HG03442 (cell line): ENCODE results near the gene MAP3K4.

Experiments used
- ATAC-seq: cut with Tn5 transposase; IDR thresholded peaks from one replicate; pipeline ENCODE4 v1.9.1; 2021; ENCODE audit warnings: mild to moderate bottlenecking, moderate library complexity; ENCODE audit not compliant: unreplicated experiment

MAP3K4 gene

DNA sequence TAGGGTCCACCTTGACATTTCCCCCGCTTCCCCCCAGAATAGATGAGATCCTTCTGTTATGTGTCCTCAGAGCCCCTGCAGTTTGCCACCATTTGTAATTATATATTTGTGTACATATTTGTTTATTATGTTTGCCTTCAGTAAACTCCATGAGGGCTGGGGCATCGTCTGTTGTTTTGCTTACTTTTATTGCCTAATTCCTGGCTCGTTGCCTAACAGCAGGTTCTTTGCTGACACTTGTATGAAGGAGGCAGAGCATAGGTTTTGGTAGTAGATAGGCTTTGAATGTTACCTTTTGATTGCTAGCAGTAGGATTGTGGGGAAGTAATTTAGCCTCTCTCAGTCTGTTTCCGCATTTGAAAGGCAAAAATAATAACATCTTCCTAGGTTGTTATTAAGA is 9.9 kb downstream of the MAP3K4 start:
- no peak for ATAC-seq

DNA sequence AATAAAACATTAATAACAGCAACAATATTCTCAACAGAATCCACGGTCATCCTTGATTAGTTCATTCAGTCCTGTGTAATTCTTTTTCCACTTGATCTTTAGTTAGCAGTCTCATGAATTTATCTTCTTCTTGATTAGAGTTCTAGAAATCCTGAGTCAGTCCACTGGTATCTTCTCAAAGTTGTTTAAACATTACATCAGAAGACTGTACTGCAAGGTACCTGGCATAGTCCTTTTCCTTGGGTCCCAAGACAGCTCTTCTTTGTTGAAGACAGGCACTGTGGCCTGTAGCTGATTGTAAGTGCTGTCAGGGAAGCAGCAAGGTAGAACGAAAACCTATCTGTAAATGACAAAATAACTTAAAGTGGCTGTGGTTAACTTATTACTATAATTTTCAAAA is 11.8 kb downstream of the MAP3K4 start:
- ATAC-seq: no peak

DNA sequence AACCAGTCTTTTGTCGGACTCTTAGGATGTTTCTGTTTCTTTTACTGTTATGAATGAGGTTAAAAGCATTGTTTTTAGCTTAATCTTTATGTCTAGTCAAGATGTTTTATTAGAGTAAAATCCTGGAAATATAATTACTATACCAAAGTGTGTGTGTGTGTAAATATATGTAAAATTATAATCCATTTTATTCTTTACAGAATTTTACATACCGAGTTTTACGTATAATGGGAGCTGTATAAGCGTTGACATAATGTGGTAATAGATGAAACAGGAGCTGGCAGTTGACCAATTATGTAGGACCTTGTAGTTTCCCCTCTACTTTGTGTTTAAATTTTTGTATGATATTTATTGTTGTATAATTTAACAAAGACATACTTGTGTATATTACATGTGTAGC is 16.7 kb downstream of the MAP3K4 start:
- no peak for ATAC-seq

DNA sequence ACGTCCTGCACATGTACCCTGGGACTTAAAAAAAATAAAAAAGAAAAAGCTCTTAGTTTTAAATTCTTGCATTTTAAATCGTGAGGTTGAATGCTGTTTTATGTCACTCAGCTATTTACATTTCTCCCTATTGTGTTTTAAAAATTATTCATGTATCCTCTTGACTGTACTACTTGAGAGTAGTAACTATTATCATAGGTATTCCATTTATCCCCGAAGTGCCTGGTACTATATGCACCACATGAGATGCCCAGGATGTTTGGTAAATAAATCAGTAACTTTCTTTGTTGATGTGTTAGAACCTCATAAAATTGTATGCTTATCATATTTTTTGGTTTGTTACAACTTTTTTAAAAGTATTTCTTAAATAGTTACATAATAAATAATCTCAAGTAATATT is 18.4 kb downstream of the MAP3K4 start:
- no peak for ATAC-seq

DNA sequence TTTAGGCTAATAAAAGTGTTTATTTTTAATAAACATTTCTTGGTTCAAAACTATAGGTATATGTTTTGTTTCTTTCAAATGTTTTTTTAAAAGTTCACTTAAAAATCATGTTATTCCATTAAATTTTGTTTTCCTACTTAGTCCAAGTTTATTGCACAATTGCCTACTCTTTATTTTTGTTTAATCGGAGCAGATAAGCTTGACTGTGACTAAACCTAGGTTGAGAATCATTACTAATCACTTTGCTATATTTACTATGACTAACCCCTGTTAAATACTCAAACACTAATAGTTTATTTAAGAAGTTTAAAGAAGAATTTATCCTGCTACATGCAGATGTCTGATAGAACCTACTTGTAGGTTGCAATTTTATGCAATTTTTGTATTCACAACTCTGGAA is 18.8 kb downstream of the MAP3K4 start:
- no peak for ATAC-seq

DNA sequence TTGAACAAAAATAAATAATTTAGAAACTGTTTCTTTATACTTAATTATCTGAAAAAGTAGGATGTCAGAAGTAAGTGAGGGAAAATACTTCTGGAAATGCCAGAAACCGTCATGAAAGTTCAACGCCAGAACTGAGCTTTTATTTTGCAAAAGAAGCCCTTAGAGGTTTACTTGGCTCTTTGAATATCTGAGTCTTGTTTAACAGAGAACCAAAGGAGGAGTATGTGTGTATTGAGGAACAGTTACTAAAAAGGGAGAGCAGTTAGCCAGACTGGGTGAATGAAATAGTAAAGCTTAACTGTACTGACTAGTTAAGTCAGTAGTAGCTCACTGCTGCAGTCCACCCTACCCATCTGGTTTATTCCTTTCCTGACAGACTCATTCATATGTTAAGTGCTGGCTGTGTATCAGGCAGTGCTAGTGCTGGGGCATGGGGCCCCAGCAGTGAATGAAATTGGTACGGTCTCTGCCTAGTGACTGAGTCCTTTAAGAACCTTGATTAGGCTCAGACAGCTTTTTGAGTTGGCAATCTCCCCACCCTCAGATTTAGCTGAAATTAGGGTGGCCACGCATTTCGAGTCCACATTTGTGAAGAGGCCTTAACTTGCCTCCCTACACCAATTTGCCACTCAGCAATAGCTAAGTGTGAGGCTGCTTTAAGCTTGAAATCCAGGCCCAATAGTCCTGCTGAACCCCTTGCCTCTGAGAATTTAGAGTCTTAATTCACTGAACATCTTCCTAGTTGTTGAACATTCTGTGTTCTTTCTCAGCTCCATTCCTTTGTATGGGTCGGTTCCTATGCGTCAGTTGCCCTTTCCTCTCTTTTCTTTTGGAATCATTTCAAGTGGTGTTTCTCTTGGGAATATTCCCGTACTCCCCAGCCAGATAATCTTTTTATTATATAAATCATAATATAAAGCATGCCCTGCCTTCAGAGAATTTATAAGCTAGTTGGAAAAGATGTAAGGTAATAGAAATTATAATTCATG is 20.2 kb downstream of the MAP3K4 start:
- no peak for ATAC-seq

DNA sequence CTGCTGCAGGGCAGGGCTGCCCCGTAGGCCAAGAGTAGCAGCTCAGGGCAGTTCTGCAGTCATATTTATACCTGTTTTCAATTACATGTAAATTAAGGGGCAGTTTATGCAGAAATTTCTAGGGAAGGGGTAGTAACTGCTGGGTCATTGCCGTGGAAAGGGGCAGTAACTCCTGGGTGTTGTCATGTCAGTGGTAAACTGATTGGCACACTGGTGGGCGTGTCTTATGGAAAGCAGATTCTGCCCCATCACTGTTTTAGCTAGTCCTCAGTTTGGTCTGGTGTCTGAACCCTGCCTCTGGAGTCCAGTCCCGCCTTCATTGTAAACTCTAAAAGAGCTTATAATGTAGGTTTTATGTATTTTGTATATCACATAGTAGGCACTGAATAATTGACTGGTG is 22.1 kb downstream of the MAP3K4 start:
- no peak for ATAC-seq

DNA sequence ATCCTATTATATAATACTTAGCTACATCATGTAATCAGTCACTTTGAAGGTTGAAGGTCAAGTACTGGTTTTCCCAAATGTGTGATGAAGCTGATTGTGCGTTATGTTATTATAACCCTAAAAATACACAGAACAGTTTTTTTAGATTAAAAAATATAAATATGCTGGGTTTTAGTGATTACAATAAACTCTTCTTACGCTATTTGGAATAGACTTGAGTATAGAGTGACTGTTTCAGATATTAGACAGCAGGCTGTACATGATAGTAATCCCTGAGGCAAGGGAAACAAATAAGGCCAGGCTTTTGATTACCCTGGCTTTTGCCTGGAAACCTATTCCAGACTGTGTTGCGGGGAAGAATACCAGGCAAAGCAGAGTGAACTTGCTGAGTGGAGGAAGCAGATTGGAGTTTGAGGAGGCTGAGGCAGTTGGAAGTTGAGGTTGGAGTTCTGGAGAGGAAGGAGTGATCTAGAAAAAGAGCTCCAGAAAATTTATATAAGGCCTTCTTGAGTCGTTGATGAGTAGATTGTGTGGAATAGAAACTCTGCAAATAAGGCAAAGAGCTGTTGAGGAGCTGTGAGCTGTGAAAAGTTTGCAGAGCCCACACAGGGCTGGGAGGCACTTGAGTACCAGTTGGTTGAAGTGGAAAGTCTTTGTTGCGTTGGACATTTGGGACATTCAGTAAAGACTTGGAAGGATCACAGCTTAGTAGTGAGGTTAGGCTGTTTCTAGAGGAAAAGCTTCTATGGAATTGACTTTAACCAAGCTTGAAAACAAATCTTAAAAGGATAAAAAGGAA is 26.4 kb downstream of the MAP3K4 start:
- ATAC-seq: no peak

DNA sequence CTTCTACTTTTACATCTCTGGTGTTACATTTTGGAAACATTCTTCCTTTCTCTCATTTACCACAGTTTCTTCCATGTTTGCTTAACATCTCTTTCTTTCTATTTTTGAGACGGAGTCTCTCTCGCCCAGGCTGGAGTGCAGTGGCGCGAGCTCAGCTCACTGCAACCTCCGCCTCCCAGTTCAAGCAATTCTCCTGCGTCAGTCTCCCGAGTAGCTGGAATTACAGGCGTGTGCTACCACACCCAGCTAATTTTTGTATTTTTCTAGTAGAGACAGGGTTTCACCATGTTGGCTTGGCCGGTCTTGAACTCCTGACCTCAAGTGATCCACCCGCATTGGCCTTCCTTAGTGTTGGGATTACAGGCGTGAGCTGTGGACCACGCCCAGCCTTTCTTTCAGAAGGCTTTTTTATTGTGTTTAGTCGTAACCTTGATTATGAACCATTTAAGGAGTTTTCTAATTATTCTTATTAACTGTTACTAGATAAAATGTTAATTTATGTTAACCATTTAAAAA is 27.8 kb downstream of the MAP3K4 start:
- ATAC-seq: no peak

DNA sequence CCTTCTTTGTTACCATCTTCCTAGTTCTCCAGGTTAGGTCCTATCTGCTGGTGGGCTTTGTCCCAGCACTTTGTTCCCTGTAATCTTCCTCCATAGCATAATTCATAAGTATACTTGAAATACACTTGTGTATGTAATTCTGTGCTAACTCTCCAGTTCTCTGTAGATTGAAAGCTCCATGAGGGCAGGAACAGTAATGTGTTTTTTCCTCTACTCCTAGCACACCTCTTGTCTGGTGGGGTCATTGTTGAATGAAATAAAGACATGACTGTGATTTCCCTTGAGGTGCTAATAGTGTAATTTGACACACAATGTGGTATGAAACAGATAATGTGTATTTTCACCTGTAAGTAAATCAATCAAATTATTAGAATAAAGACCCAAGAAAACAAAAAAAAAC is 30.0 kb downstream of the MAP3K4 start:
- ATAC-seq: no peak

DNA sequence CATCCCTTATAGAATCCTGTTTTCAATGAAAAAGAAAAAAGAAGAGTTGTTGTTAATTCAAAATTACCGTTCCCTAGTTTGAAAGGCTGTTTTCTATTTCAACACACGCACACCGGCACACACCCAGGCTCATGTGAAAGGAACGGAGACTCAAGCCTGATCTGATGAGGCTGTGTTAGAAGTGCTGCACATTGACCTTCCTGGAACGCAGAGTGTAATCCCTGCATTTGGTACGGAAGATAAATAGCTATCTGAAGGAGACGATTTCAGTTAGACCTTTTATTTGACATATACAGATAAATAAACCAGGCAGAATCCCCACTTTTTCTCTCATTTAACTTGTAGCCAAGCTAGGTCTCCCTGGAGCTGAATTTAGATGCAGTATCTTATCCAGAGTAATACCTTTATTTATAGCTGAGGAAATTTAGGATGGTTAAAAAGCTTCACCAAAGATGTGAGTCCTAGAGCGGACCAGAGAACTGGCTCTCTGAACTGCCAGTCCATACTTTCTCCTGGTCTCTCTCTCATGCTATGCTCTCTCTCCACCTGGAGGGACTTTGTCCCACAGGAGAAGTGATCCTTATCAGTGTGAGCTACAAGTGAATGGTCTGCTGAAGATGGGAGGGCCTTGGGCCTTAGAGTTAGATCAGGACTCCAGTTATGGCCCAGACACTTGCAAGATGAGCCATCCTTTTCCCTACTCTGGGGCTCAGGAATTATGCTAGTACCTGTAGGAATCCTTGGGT is 30.6 kb downstream of the MAP3K4 start:
- no peak for ATAC-seq

DNA sequence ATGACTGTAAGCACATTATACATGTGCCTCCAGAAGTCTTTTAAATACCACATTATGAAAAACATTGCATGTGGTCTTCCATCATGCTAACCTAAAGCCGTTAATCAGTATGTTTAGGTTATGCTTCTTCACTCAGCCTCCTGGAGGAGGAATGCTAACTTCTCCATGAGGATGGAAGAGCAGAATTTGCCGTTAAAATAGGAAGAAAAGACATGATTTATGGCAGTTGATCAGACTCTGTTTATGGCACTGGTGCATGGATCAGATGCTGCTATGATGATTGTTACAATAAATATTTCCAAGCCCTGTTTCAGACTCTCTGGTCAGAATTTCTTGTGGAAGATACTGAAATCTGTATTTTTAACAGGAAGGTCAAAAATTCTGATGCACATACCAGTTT is 31.7 kb downstream of the MAP3K4 start:
- no peak for ATAC-seq

DNA sequence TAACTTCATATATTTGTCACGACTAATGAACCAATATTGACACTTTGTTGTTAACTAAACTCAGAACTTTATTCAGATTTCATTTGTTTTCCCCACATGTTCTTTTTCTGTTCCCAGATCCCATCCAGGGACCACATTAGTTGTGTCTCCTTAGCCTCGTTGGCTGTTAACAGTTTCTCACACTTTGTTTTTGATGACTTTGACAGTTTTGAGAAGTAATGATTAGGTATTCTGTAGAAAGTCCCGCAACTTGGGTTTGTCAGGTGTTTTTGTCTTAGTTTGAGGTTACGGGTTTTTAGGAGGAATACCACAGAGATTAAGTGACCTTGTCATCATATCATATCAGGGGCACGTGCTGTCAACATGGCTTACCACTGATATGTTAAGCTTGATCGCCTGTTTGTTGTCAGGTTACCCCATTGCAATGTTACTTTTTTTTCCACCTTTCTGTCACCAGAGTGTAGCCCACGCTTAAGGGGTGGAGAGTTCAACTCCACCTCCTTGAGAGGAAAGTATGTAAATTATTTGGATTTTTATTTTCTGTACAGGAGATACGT is 32.9 kb downstream of the MAP3K4 start:
- no peak for ATAC-seq

DNA sequence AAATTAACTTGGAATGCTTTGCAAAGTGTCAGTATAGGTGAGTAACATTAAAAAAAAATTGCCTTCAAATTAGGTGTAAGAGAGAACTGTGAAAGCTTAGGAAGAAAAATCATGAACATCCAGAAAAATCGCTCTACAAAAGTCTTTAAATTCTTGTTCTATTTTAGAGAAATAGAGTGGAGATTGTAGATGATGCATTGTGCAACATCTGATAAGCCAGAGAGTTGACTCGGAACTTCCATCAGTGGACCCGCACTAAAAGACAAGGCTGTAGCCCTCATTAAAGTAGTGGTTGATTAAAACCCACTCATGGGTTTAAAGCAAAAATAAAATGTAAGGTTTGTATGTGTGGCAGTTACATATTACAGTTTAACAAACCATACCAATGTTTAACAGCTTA is 35.8 kb downstream of the MAP3K4 start:
- ATAC-seq: no peak

DNA sequence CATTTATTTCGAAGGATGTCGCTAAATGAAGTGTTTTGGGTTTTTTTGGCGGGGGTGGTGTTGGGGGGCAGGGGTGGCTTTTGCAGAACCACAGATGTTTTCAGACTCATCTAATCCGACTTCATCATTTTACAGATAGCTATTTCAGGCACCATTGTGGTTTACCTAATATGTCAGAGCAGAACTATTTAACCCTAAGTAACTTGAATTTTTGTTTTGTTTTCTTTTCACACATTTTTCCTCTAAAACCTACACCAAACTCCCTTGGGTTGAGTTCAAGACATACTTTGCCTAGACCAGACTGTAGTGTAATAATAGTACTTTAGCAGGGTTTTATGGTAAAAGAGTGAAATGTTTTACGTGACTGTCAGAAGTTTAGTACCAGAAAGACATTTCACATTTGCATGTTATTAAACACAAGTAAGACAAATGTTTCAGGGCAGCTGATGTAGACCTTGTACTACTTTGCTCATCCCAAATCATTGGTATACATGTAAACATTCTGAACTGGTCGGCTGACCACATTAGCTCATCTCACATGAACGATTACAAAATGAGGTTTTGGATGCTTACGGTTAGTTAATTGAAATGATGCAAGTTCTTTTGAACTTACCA is 37.7 kb downstream of the MAP3K4 start:
- ATAC-seq: peak; percentile 82

DNA sequence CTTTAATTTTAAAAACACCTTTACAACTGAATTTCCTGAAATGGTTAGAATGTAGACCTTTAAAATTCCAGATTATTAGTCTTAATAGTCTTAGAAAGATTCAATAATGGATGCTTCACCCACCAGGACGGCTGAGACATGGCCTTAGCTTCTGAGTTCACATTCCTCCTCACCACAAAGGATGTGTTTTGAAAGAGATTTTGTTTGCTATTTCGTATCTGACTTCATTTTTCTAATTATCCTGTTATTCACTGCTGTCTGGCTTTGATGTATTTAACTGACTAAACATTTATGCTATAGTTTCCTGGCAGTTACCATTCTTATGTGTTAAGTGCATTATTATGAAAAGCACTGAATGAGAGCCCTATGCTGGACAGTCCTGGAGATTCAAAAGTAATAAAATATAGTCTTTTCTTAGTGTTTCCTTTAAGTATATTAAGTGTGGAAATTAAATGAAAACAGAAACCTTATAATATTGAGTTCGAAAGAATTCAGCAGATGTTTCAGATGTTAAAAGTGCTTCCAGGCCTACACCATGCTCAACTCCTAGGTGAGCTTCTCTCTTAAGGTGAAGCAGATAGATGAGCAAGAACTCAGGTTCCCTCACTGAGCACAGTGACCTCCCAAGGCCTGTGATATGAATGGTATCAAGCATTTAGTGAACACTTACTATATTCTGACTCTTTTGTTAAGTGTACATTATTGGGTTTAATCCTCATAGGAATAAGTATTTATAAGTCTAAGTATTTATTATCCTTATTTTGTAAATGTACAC is 40.3 kb downstream of the MAP3K4 start:
- ATAC-seq: no peak

DNA sequence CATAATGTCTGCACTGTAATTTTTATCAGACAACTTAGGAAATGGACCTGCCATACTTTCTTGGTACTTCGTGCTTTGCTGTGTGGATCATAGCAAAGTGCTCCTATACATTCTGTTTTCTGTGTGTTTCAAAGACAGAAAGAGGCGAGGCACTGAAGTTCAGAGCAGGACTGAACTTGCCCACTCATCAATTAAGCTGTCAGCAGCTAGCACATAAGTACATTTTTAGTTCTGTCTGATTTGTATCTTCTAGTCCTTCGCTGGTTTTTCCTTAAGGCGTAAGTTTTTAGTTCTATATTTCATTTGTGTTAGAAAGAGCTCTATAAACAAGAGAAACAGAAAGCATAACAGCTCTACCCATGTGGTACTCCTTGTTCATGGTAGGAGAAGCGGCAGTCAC is 42.1 kb downstream of the MAP3K4 start:
- ATAC-seq: no peak

DNA sequence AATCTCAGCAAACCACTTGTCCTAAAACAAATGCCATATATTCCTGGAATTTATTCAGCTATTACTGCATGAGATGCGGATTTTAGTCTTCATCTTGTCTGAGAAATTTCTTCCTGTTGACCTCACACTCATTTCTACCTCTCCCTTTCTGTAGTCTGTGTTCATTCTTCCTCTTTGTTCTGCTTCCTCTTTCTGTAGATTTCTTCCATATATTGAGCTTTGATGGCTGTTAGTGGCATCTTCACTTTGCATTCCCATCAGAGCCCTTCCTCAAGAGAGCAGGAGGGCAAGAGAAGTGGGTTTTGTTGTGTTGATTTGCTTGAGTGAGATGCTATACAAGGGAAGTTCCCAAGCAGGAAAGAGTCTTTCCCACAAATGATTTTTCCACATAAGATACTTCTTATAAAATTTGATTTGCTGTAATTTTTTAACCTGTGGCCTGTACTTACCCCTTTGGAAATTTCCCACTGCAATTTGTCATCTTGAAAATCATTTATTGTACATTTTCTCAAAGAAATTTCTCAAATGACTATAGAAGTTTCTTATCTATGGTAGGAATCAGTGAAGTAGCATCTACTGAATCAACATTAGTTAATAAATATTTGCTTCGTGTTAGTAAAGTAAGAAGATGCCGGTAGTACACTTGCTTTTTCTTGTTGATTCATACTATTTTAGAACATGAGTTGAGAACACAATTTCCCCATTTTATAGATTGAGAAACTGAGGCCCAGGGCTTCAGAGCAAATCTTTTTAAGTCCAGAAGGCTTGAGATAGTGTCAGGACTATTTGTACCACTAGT is 43.8 kb downstream of the MAP3K4 start:
- no peak for ATAC-seq

DNA sequence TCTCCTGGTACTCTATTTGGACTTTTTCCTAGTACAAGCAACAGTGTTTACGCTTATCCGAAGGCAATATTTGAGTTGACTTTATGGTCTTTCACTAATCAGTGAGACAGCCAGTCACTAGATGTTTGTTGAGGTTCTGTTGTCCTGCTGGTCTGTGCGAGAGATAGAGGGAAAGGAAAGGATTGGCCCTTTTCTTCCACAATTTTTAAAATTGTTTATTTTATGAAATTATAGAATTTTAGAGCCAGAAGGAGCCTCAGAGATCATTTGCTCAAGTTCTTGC is 44.4 kb downstream of the MAP3K4 start:
- ATAC-seq: no peak
